OCI-LY3 (cell line): Measurements from ENCODE around the gene PDE9A.

ENCODE experiments used
- H2AFZ ChIP-seq: fragments of 200-600, 300-600 bp; shearing (Covaris generic); 2 replicates; pipeline ENCODE4 v1.6.0; 2014; ENCODE audit warnings: antibody characterized with exemption, low read depth, low read length
- H3K27ac ChIP-seq: fragments of 200-600, 300-600 bp; sonication (generic); 2 replicates; pipeline ENCODE4 v1.5.1; 2014; ENCODE audit warnings: mild to moderate bottlenecking, low read length, moderate library complexity, mixed read lengths
- H3K27me3 ChIP-seq: fragments of 200-600, 300-600 bp; sonication (generic); 2 replicates; pipeline ENCODE4 v1.6.1; 2014; ENCODE audit warnings: low read depth, low read length, mixed read lengths
- H3K36me3 ChIP-seq: fragments of 200-600, 300-600 bp; sonication (generic); replicated peaks from 2 replicates; pipeline ENCODE3; 2014; ENCODE audit warnings: low read depth, low read length, mixed read lengths
- H3K4me1 ChIP-seq: fragments of 300-600, 200-600 bp; sonication (generic); 2 replicates; pipeline ENCODE4 v1.6.1; 2014; ENCODE audit warnings: low read length, mixed read lengths
- H3K4me2 ChIP-seq: fragments of 200-600, 300-600 bp; sonication (generic); 2 replicates; pipeline ENCODE4 v1.6.1; 2014; ENCODE audit warnings: low read length, mixed read lengths
- H3K4me3 ChIP-seq: fragments of 300-600, 200-600 bp; sonication (generic); 2 replicates; pipeline ENCODE4 v1.5.1; 2014; ENCODE audit warnings: antibody characterized with exemption, mild to moderate bottlenecking, low read length, moderate library complexity
- H3K79me2 ChIP-seq: fragments of 300-600, 200-600 bp; shearing (Covaris generic); 2 replicates; pipeline ENCODE4 v1.6.1; 2014; ENCODE audit warnings: mild to moderate bottlenecking, low read length, mixed read lengths
- H3K9ac ChIP-seq: fragments of 300-600, 200-600 bp; shearing (Covaris generic); 2 replicates; pipeline ENCODE4 v1.6.0; 2014; ENCODE audit warnings: mild to moderate bottlenecking, low read length, moderate library complexity
- H3K9me3 ChIP-seq: fragments of 200-600, 300-600 bp; shearing (Covaris generic); 2 replicates; pipeline ENCODE4 v1.6.1; 2014; ENCODE audit warnings: low read length, mixed read lengths; ENCODE audit not compliant: insufficient read depth
- H4K20me1 ChIP-seq: fragments of 200-600, 300-600 bp; sonication (generic); 2 replicates; pipeline ENCODE4 v1.6.1; 2016; ENCODE audit warnings: low read length, mixed read lengths; ENCODE audit not compliant: insufficient read depth
- CTCF ChIP-seq: fragments of 200-600, 300-600 bp; sonication (generic); IDR thresholded peaks from 2 replicates; pipeline ENCODE4 v1.5.1; 2014; ENCODE audit warnings: antibody characterized with exemption, low read length, low read depth
- EZH2phosphoT487 ChIP-seq: fragments of 200-600 bp; shearing (Covaris generic); IDR thresholded peaks from 2 replicates; pipeline ENCODE4 v1.6.1; 2018; ENCODE audit warnings: antibody characterized with exemption, mixed run types, low read depth

PDE9A gene

GRCh38 chr21:42665484-42665883, 12.1 kb downstream of the PDE9A start:
- TF ChIP-seq EZH2phosphoT487: no peak
- TF ChIP-seq CTCF: no peak
- no peaks in the 10 kb centered on the region for H3K27me3 ChIP-seq
- no peak overlapping the region for H3K4me3 ChIP-seq
- no peak overlapping the region for H3K9ac ChIP-seq
- H3K79me2 ChIP-seq: no peaks in the 10 kb centered on the region
- no peaks in the 10 kb centered on the region for H4K20me1 ChIP-seq
- H3K4me1 ChIP-seq: no peaks in the 10 kb centered on the region
- H2AFZ ChIP-seq: no peak overlapping the region
- no peak overlapping the region for H3K27ac ChIP-seq
- no peak overlapping the region for H3K4me2 ChIP-seq
- no peaks in the 10 kb centered on the region for H3K9me3 ChIP-seq
- H3K36me3 ChIP-seq: no peaks in the 10 kb centered on the region

GRCh38 chr21:42666023-42666747, 12.8 kb downstream of the PDE9A start:
- Histone ChIP-seq H3K27ac (no peak overlapping the region), H3K4me1 (no peaks in the 10 kb centered on the region), H3K9me3 (no peaks in the 10 kb centered on the region), H3K4me2 (no peak overlapping the region), H3K4me3 (no peak overlapping the region), H4K20me1 (no peaks in the 10 kb centered on the region), H3K27me3 (no peaks in the 10 kb centered on the region), H3K79me2 (no peaks in the 10 kb centered on the region), H3K9ac (no peak overlapping the region), H2AFZ (no peak overlapping the region), H3K36me3 (no peaks in the 10 kb centered on the region)
- TF ChIP-seq CTCF: no peak
- TF ChIP-seq EZH2phosphoT487: no peak

GRCh38 chr21:42666925-42667324, 13.5 kb downstream of the PDE9A start:
- H3K4me2 ChIP-seq: no peak overlapping the region
- H4K20me1 ChIP-seq: no peaks in the 10 kb centered on the region
- H3K79me2 ChIP-seq: no peaks in the 10 kb centered on the region
- no peak overlapping the region for H3K4me3 ChIP-seq
- no peak overlapping the region for H3K27ac ChIP-seq
- H3K9ac ChIP-seq: no peak overlapping the region
- H3K9me3 ChIP-seq: no peaks in the 10 kb centered on the region
- peaks cover under 1% of the 10 kb centered on the region; the same call in 1 of the 2 replicates for H3K27me3 ChIP-seq
- TF ChIP-seq EZH2phosphoT487 (no peak), CTCF (no peak)
- H2AFZ ChIP-seq: no peak overlapping the region
- no peaks in the 10 kb centered on the region for H3K36me3 ChIP-seq
- no peaks in the 10 kb centered on the region for H3K4me1 ChIP-seq

DNA sequence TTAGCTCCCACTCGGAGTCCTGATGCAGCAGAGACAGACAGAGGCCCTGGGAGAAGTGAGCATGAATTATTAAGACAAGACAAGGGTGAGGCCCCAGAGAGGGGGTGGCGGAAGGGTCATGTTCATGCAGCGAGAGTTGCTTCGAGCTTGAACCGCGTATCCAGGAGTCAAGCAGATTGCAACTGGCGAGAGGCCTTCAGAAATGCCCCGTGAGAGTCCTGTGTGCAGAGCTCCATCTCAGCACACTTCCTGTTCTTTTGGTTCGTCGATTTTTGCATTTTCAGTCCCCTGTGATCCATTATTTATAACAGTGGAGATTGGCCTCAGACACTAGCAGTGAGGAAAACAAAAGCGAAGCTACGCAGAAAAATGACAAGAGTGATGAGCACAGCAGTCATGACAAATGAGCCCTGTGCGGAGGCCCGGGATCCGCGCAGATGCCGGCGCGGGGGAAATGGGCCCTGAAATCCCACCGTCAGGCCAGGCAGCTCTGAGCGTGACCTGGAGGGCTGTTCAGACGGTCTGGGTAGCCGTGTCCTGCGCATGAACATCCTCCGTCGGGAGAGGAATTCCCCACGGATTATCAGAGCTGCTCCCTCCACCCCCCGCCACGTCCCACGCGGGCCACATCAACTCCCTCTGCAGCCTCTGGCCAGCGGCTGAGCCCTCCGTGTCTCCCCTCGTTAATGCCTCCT, 15.0 kb downstream of the PDE9A start:
- no peaks in the 10 kb centered on the region for H3K79me2 ChIP-seq
- H3K4me1 ChIP-seq: no peaks in the 10 kb centered on the region
- H3K4me2 ChIP-seq: no peak overlapping the region
- no peak overlapping the region for H3K9ac ChIP-seq
- H2AFZ ChIP-seq: no peak overlapping the region
- peaks cover 3% of the 10 kb centered on the region; the same call in 1 of the 2 replicates for H3K27me3 ChIP-seq
- H3K36me3 ChIP-seq: no peaks in the 10 kb centered on the region
- H3K4me3 ChIP-seq: no peak overlapping the region
- H3K9me3 ChIP-seq: no peaks in the 10 kb centered on the region
- H3K27ac ChIP-seq: no peak overlapping the region
- no peaks in the 10 kb centered on the region for H4K20me1 ChIP-seq
- TF ChIP-seq EZH2phosphoT487: no peak
- no peak for TF ChIP-seq CTCF
